GM18498 (cell line): ENCODE data around the gene PREPL.
"Not testable (repeated sequence)": the region's sequence is repeated elsewhere in the genome, so short reads cannot be mapped to it uniquely, and the experiment has no call there.

Experiments used
- ATAC-seq: cut with Tn5 transposase; IDR thresholded peaks from one replicate; pipeline ENCODE4 v1.9.1; 2021; ENCODE audit warnings: mild to moderate bottlenecking, moderate library complexity; ENCODE audit not compliant: unreplicated experiment

The PREPL gene

GRCh38 chr2:44361330-44362206 is at the start of gene PREPL, which contains the start of gene CAMKMT:
PREPL (minus strand) TSS chr2:44361494; CDS start chr2:44346342, 15,152 bp downstream.
CAMKMT (plus strand) TSS chr2:44361947.
- ATAC-seq, result peak; percentile 83

- no peak for ATAC-seq
Measured at GRCh38 chr2:44398243-44398897, 37.1 kb upstream of the PREPL start.

GRCh38 chr2:44397447-44398175 is 36.3 kb upstream of the PREPL start:
- ATAC-seq, result no peak

GRCh38 chr2:44392338-44392943 is 31.1 kb upstream of the PREPL start:
- no peak for ATAC-seq

GRCh38 chr2:44389895-44390294 is 28.6 kb upstream of the PREPL start:
- ATAC-seq, result no peak

- no peak for ATAC-seq
Measured at GRCh38 chr2:44388877-44389276, 27.6 kb upstream of the PREPL start.

- ATAC-seq, result not testable (repeated sequence)
Measured at GRCh38 chr2:44385226-44385625, 23.9 kb upstream of the PREPL start.

- no peak for ATAC-seq
Measured at GRCh38 chr2:44377486-44377885, 16.2 kb upstream of the PREPL start.

GRCh38 chr2:44372246-44372645 is 11.0 kb upstream of the PREPL start:
- ATAC-seq, result no peak

- ATAC-seq, result no peak
Measured at GRCh38 chr2:44371445-44371844, 10.2 kb upstream of the PREPL start.

GRCh38 chr2:44369392-44369791 is 8.1 kb upstream of the PREPL start:
- no peak for ATAC-seq

GRCh38 chr2:44367591-44367990 is 6.3 kb upstream of the PREPL start:
- ATAC-seq, result no peak

- ATAC-seq, result no peak
Measured at GRCh38 chr2:44364604-44365003, 3.3 kb upstream of the PREPL start.

GRCh38 chr2:44362207-44363015 is 1.1 kb upstream of the PREPL start:
- ATAC-seq, result peak; percentile 23

- ATAC-seq, result no peak
Measured at GRCh38 chr2:44360749-44361329, 455 bp downstream of the PREPL start.

- ATAC-seq, result peak; percentile 23
Measured at GRCh38 chr2:44358503-44358902, 2.8 kb downstream of the PREPL start.

GRCh38 chr2:44354761-44355160 is 6.5 kb downstream of the PREPL start:
- ATAC-seq, result no peak

- ATAC-seq, result no peak
Measured at GRCh38 chr2:44352510-44352909, 8.8 kb downstream of the PREPL start.

- no peak for ATAC-seq
Measured at GRCh38 chr2:44351676-44352075, 9.6 kb downstream of the PREPL start.

- ATAC-seq, result no peak
Measured at GRCh38 chr2:44351088-44351487, 10.2 kb downstream of the PREPL start.
